ENCODE data around the gene ADCK2.
"Not testable (repeated sequence)": the region's sequence is repeated elsewhere in the genome, so short reads cannot be mapped to it uniquely, and the experiment has no call there.

ADCK2 gene

GRCh38 chr7:140723006-140723405, 50.3 kb downstream of the ADCK2 start:
- Histone ChIP-seq H3K4me3 (ENCODE audit: low read depth, low read length) (no peak overlapping the region), H3K9ac (ENCODE audit: low read depth, low read length) (no peak overlapping the region), H3K27me3 (ENCODE audit: control insufficient read depth, insufficient read depth, low read length) (no peaks in the 10 kb centered on the region), H3K27ac (ENCODE audit: low read depth, low read length) (no peak overlapping the region), H3K4me1 (ENCODE audit: control insufficient read depth, insufficient read depth, low read length) (no peaks in the 10 kb centered on the region), H3K36me3 (ENCODE audit: control insufficient read depth, insufficient read depth, low read length) (no peaks in the 10 kb centered on the region), H3K9me3 (ENCODE audit: control insufficient read depth, insufficient read depth, low read length) (no peaks in the 10 kb centered on the region)

- Histone ChIP-seq H3K9ac (ENCODE audit: low read depth, low read length) (no peak overlapping the region), H3K36me3 (ENCODE audit: control insufficient read depth, insufficient read depth, low read length) (no peaks in the 10 kb centered on the region), H3K27ac (ENCODE audit: low read depth, low read length) (no peak overlapping the region), H3K27me3 (ENCODE audit: control insufficient read depth, insufficient read depth, low read length) (no peaks in the 10 kb centered on the region), H3K4me1 (ENCODE audit: control insufficient read depth, insufficient read depth, low read length) (no peaks in the 10 kb centered on the region), H3K9me3 (ENCODE audit: control insufficient read depth, insufficient read depth, low read length) (no peaks in the 10 kb centered on the region), H3K4me3 (ENCODE audit: low read depth, low read length) (no peak overlapping the region)
Observed at GRCh38 chr7:140723574-140723973, 50.8 kb downstream of the ADCK2 start.

DNA sequence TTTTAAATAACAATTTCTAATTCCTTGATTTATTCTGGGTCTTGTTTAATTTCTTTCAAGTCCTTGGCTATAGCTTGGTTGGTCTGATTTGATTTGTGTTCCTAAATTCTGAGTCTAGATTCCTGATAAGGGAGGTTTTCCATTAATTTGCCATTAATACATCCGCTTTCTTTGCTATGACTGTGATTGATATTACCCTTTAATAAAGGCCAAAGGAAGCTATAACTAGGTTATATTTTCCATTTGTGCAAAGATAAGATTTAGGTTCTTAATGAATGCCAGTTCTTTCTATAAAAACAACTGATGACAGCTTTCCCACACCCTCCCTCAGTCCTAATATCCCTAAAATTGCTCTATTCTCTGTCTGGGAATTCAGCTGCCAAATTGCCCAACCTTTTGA, 52.0 kb downstream of the ADCK2 start:
- Histone ChIP-seq H3K36me3 (ENCODE audit: control insufficient read depth, insufficient read depth, low read length) (no peaks in the 10 kb centered on the region), H3K27ac (ENCODE audit: low read depth, low read length) (no peak overlapping the region), H3K4me1 (ENCODE audit: control insufficient read depth, insufficient read depth, low read length) (no peaks in the 10 kb centered on the region), H3K9ac (ENCODE audit: low read depth, low read length) (no peak overlapping the region), H3K4me3 (ENCODE audit: low read depth, low read length) (no peak overlapping the region), H3K9me3 (ENCODE audit: control insufficient read depth, insufficient read depth, low read length) (no peaks in the 10 kb centered on the region), H3K27me3 (ENCODE audit: control insufficient read depth, insufficient read depth, low read length) (no peaks in the 10 kb centered on the region)

DNA sequence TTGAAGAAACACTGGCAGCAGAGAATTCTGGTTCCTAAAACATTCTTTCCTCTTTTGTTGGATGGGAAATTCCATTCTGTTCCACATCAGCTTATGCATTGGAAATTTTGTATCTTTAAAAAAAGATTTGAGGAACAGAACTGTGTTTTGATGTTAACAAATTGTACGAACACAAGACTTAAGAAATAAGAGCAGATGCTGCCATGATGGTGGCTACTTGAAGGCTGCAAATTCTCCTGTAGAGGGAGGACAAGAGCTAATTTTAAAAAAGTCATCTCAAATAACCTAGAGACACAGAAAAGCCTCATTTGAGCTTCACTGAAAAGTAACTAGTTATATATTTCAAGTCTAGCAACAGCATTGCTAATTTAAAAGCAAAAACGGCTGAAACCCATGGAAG, 53.5 kb downstream of the ADCK2 start:
- H3K36me3 ChIP-seq (ENCODE audit: control insufficient read depth, insufficient read depth, low read length) = no peaks in the 10 kb centered on the region
- no peak overlapping the region for H3K27ac ChIP-seq (ENCODE audit: low read depth, low read length)
- H3K4me3 ChIP-seq (ENCODE audit: low read depth, low read length) = no peak overlapping the region
- H3K9me3 ChIP-seq (ENCODE audit: control insufficient read depth, insufficient read depth, low read length) = no peaks in the 10 kb centered on the region
- H3K4me1 ChIP-seq (ENCODE audit: control insufficient read depth, insufficient read depth, low read length) = no peaks in the 10 kb centered on the region
- no peak overlapping the region for H3K9ac ChIP-seq (ENCODE audit: low read depth, low read length)
- H3K27me3 ChIP-seq (ENCODE audit: control insufficient read depth, insufficient read depth, low read length) = no peaks in the 10 kb centered on the region

DNA sequence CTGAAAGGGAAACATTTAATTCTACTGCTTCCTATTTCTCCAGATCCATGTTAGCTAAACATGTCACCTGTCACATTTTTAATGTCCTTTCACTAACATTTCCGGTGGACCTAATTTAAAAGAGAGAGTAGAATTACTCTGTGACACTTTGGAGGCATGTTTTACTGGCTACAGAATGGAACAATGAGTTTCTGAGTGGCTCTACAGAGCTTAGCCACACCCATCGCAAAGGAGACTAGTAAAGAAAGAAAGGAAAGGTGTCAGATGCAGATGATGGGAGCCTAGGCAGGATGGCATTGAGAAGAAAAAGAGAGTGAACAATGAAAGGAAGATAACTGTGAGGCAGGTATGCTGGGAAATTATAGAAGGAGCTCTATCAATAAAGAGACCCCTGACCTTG, 59.7 kb downstream of the ADCK2 start:
- Histone ChIP-seq H3K4me3 (ENCODE audit: low read depth, low read length) (no peak overlapping the region), H3K4me1 (ENCODE audit: control insufficient read depth, insufficient read depth, low read length) (peaks cover 2% of the 10 kb centered on the region; the same call in 1 of the 2 replicates), H3K27me3 (ENCODE audit: control insufficient read depth, insufficient read depth, low read length) (no peaks in the 10 kb centered on the region), H3K27ac (ENCODE audit: low read depth, low read length) (no peak overlapping the region), H3K36me3 (ENCODE audit: control insufficient read depth, insufficient read depth, low read length) (no peaks in the 10 kb centered on the region; the same call in 1 of the 2 replicates), H3K9ac (ENCODE audit: low read depth, low read length) (no peak overlapping the region), H3K9me3 (ENCODE audit: control insufficient read depth, insufficient read depth, low read length) (no peaks in the 10 kb centered on the region)

DNA sequence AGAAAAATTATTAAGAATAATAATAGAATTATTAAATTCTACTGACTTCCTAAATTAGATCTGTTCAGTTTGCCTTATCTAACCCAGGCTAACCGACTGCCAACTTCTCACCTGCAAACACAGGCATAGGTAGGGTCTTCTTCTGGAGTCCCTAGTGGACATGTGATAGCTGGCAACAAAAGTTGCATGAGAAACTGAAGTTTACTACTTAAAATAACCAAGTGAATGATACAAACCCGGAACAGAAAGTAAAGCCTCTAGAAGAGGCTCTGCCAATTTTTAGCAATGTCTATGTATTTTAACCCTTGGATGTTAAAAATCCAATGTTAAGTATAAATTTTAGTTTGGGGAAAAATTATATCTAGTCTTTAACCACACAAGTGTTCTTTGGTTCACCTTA, 61.4 kb downstream of the ADCK2 start:
- no peak overlapping the region for H3K4me3 ChIP-seq (ENCODE audit: low read depth, low read length)
- H3K4me1 ChIP-seq (ENCODE audit: control insufficient read depth, insufficient read depth, low read length) = peaks cover 2% of the 10 kb centered on the region; the same call in 1 of the 2 replicates
- H3K36me3 ChIP-seq (ENCODE audit: control insufficient read depth, insufficient read depth, low read length) = peaks cover 9% of the 10 kb centered on the region
- no peaks in the 10 kb centered on the region for H3K27me3 ChIP-seq (ENCODE audit: control insufficient read depth, insufficient read depth, low read length)
- no peaks in the 10 kb centered on the region for H3K9me3 ChIP-seq (ENCODE audit: control insufficient read depth, insufficient read depth, low read length)
- H3K9ac ChIP-seq (ENCODE audit: low read depth, low read length) = no peak overlapping the region
- no peak overlapping the region for H3K27ac ChIP-seq (ENCODE audit: low read depth, low read length)

DNA sequence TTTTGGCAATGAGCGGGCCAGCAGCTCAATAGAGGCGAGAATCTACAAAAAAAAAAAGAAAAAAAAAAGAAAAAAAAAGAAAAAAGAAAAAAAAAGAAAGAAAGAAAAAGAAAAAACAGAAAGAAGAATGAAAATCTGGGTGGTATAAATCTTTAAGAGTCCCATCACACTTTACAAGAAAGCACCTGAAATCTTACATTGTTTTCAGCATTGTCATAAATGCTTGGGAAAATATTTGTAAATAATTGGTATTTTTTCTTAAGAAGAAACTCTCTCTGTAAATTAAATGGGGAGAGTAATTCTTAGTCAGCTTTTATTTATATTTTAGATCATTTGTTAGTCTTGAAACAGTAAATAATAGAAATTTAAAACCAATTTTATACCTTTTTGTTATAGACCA, 62.0 kb downstream of the ADCK2 start:
- Histone ChIP-seq H3K9me3 (ENCODE audit: control insufficient read depth, insufficient read depth, low read length) (no peaks in the 10 kb centered on the region), H3K27ac (ENCODE audit: low read depth, low read length) (no peak overlapping the region), H3K4me3 (ENCODE audit: low read depth, low read length) (no peak overlapping the region), H3K27me3 (ENCODE audit: control insufficient read depth, insufficient read depth, low read length) (no peaks in the 10 kb centered on the region), H3K9ac (ENCODE audit: low read depth, low read length) (no peak overlapping the region), H3K4me1 (ENCODE audit: control insufficient read depth, insufficient read depth, low read length) (peaks cover 2% of the 10 kb centered on the region; the same call in 1 of the 2 replicates), H3K36me3 (ENCODE audit: control insufficient read depth, insufficient read depth, low read length) (peaks cover 16% of the 10 kb centered on the region)

DNA sequence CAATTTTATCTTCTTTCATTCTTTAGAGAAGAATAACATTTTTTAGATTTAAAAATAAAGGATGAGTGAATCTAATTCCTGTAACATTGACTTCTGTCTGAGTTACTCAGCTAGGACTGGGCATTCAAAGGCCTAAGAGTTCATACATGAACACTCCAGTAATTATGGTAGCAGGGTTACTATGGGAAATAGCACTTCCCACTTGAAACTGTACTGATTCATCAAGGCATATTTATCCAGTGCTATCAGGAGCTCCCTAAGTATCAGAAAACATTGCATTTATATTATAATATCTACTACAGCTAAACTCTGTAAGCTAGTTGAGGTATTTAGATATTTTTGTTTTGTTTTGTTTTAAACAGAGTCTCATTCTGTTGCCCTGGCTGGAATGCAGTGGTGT, 65.5 kb downstream of the ADCK2 start:
- Histone ChIP-seq H3K9me3 (ENCODE audit: control insufficient read depth, insufficient read depth, low read length) (no peaks in the 10 kb centered on the region), H3K36me3 (ENCODE audit: control insufficient read depth, insufficient read depth, low read length) (peaks cover 18% of the 10 kb centered on the region), H3K9ac (ENCODE audit: low read depth, low read length) (no peak overlapping the region), H3K4me1 (ENCODE audit: control insufficient read depth, insufficient read depth, low read length) (no peaks in the 10 kb centered on the region), H3K27ac (ENCODE audit: low read depth, low read length) (no peak overlapping the region), H3K4me3 (ENCODE audit: low read depth, low read length) (no peak overlapping the region), H3K27me3 (ENCODE audit: control insufficient read depth, insufficient read depth, low read length) (no peaks in the 10 kb centered on the region)

DNA sequence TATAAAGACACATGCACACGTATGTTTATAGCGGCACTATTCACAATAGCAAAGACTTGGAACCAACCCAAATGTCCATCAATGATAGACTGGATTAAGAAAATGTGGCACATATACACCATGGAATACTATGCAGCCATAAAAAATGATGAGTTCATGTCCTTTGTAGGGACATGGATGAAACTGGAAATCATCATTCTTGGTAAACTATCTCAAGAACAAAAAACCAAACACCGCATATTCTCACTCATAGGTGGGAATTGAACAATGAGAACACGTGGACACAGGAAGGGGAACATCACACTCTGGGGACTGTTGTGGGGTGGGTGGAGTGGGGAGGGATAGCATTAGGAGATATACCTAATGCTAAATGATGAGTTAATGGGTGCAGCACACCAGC, 70.5 kb downstream of the ADCK2 start:
- H3K4me1 ChIP-seq (ENCODE audit: control insufficient read depth, insufficient read depth, low read length); H3K4me3 ChIP-seq (ENCODE audit: low read depth, low read length); H3K27me3 ChIP-seq (ENCODE audit: control insufficient read depth, insufficient read depth, low read length); H3K27ac ChIP-seq (ENCODE audit: low read depth, low read length); H3K9ac ChIP-seq (ENCODE audit: low read depth, low read length); H3K9me3 ChIP-seq (ENCODE audit: control insufficient read depth, insufficient read depth, low read length): not testable (repeated sequence)
- peaks cover 26% of the 10 kb centered on the region for H3K36me3 ChIP-seq (ENCODE audit: control insufficient read depth, insufficient read depth, low read length)

- Histone ChIP-seq H3K27ac (ENCODE audit: low read depth, low read length) (no peak overlapping the region), H3K9ac (ENCODE audit: low read depth, low read length) (no peak overlapping the region)
Observed at GRCh38 chr7:140744005-140744404, 71.3 kb downstream of the ADCK2 start.

More at GRCh38 chr7:140744005-140744404, 71.3 kb downstream of the ADCK2 start:
- H3K9me3 ChIP-seq (ENCODE audit: control insufficient read depth, insufficient read depth, low read length) = no peaks in the 10 kb centered on the region
- peaks cover 7% of the 10 kb centered on the region for H3K4me1 ChIP-seq (ENCODE audit: control insufficient read depth, insufficient read depth, low read length)
- H3K27me3 ChIP-seq (ENCODE audit: control insufficient read depth, insufficient read depth, low read length) = no peaks in the 10 kb centered on the region
- H3K36me3 ChIP-seq (ENCODE audit: control insufficient read depth, insufficient read depth, low read length) = peaks cover 27% of the 10 kb centered on the region
- H3K4me3 ChIP-seq (ENCODE audit: low read depth, low read length) = no peak overlapping the region
